OCI-M2 (cell line): ENCODE results near the gene CFAP299.
"Not testable (repeated sequence)": the region's sequence is repeated elsewhere in the genome, so short reads cannot be mapped to it uniquely, and the experiment has no call there.

Experiments
- DNase-seq: peaks from one replicate; lab custom pipeline; 2025; ENCODE audit not compliant: unreplicated experiment; lab: John Stamatoyannopoulos, UW

Gene CFAP299

DNA sequence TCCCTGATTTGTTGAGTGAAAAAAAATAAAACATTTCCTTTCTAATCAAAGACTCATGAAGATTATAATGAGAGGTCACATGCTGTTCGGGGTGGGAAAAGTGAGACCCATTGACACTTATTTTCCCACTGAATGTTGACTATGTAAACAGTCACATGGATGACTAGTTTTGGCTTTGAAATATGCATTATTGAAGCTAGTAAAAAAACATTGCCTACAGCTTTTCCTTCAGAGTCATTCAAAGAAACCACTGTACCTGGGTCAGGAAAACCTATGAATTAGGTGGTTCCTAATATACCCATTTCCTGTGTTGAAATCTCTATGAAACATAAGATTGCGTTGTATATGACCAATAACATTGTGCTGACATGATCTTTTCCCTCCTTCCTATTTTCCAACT, 251.2 kb downstream of the CFAP299 start:
- DNase-seq = no peak

DNA sequence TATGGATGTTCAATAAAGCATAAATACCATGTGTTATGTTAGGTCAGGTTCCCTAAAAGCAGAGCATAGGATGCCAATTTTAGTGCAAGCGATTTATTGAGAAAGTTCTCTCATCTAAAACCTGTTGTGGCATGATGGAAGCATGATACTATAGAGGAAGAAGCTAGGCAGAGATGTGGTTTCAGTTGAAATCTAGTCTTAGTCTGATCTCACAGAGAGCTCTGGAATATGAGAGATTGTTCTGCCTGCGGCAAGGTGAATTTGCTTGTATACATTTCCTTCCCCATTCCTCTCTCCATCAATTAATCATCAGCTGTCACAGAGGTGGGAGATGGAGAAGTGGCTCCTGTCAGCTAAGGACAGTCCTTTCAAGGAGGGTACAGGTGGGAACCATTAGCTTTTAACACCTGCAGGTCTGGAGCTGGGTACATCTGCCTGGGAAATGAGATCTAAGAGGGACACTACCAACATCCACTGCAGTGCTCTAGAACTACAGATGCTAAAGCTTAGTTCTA, 252.4 kb downstream of the CFAP299 start:
- no peak for DNase-seq

DNA sequence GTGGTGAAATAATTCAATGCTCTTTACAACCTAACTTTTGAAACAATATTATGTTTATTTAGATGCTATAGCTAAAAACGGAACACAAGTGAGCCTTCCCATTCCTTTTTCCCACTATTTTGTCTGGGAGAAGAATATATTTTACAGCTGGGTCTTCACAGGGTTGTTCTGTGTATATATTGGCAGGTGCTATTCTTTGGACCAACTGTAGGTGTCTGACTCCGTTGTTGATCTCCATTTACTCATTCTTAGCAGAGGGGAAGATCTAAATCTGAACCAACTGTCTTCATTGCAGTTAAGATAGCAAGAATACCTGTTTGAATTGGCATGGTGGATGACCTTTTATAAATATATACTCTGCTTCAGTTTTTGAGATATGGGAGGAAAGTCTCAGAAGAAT, 257.4 kb downstream of the CFAP299 start:
- DNase-seq = no peak

DNA sequence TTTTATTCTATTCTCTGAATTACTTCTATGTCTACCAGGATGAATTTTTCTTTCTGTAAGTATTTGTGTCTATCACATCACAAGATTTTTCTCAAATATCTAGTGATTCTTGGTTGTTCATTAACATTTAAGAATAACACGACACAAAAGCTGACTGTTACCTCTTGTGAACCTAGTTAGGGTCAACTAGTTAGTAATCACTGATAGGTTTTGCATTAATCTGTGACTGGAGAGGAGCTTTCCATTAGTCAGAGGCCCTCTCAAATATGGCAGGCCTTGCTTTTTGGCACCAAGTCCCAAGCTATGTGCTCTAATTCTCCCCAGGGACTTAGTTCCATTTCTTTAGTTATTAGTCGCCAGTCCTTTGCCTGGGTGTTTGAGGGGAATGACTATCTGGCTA, 259.2 kb downstream of the CFAP299 start:
- no peak for DNase-seq

DNA sequence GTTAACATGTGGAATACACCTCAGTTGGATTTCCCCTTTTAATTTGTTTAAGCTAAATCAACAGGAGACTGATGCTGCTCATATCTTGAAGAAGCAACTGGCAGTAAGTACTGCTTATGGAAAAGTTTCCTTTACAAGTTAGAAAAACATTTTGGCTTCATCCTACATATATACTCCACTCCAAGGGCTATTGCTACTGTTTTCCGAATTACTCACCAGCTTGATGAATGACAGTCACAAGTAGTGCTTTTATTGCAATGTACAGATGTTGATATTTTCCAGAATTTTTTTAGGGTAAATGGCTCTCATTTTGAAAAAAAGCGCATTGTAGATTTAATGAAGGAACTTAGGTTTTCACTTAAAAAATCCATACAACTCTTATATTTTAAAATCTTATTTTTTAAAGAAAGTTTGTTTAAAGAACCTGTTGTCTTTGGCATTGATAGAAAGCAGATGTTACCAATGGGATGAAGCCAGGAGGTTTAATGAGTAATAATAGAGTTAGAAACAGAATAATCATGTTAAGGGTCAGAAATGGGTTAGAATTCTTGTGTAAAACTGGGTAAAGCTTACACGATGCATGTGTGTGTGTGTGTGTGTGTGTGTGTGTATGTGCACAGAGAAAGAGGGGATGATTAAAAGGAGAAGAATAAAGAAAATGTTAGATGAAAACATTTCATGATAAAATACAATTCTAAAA, 272.9 kb downstream of the CFAP299 start:
- no peak for DNase-seq

DNA sequence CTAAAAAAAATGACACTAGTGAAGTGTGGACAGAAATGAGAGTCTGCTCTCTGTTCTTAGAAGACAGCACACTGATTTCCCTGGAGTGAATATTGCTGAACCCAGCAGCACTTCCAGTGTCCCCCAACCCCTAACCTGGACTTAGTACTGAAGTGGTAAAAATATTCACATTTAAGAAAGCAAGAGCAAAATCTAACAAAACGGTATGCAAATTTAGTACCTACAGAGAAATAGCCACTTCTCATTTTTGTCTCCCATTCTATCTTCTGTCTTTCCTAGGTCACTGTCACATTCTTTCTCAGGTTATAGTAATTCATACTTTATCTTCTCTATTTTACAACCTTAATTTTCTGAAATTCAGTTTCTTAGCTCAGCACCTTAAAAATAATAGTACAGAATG, 274.7 kb downstream of the CFAP299 start:
- no peak for DNase-seq

DNA sequence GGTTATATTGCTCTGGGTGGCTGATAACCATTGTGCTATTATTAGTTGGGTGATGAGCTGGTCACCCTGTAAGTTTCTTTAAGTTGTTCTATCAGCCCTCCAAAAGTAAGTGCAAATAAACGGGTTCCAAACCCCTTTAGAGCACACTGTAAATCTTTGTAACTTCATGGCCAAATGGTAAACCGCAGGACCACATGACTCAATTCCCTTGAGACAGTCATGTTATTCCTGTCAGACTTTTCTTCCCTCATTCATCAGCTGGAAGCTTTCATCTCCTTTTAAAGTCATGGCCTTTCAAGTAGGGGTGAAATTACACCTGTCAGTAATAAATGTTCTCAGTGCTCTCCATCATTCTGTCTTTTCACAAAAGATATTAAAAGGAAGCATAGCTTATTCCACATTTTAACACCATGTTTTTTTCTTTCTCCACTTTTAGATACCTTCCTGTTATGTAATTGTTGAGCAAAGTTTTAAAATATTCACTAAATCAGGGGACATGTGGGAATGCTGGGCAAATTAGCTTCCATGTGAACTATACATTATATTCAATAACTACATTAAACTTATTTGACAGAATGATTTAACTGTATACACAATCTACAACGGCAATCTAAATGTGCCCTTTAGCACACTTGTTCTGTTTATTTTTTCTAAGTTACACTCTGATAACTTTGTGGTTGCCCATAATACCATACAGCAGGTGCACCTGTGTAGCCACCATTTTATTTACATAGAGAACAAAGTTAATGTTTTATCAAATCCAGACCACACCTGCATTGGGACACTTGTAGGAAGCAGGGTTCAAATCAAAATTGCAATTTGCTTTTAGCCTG, 275.5 kb downstream of the CFAP299 start:
- no peak for DNase-seq

DNA sequence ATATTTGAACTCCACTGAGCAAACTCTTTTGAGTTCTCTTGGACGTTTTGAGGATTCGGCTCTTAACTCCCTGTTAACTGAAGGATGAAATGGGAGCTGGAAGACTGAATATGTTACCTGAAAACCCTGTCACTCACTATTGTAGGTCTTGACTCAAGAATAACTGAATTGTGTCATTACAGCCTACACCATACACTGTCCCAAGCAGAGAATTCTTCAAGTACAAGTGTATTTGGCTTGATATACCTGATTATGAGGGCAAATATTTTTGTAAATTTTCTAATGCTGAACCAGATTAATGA, 276.1 kb downstream of the CFAP299 start:
- DNase-seq = no peak

DNA sequence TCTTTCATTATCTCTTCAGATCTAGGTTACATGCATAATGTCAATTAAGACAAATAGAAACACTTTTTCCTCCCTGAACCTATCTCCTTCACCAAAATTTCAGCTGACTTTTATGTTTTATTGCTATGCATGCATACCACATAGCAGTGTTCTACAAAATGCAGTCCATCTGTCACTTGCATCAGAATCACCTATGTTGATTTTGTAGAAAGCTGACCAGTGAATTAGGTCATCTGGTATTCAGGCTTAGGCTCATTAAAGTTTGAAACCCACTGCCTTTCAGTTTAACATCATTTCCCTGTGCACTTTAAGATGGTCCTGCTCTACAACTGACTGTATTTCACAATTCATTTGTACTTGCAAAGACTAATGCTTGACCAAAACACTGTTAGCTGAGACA, 277.9 kb downstream of the CFAP299 start:
- no peak for DNase-seq

DNA sequence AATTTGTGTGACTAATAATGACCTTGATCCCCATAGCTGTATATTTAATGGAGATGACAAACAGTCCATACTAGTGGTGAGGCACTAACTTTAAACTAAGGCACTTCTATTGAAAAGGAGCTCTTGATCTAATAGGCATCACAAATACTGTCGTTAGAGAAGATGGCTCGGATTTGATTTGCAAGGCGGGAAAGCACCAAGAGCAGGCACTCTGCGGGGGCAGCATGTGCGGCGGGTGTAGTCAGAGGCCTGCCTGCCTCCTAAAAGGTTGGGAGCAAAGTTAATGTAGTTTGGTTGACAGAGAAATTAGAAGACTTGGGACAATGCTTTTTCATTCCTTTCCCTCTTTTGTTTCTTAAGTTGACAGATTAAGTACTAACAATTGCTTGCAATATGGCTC, 278.8 kb downstream of the CFAP299 start:
- no peak for DNase-seq

DNA sequence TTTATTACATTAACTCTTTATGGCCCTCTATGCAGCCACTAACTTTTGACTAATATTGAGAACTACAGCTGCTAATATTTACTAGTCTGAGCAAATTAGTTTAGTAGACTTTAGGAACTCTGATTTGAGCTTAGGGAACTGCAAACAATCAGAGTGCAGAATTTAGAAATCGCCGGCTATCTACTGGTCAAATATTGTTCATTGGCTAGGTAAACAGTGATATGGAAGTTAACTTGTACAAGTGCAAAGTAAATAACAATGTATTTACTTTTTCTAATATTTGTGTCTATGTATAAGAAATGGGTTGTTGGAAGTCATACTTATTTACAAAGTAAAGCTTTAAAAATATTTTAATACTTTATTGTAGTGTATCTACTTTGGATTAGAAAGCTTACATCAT, 279.6 kb downstream of the CFAP299 start:
- DNase-seq = no peak

DNA sequence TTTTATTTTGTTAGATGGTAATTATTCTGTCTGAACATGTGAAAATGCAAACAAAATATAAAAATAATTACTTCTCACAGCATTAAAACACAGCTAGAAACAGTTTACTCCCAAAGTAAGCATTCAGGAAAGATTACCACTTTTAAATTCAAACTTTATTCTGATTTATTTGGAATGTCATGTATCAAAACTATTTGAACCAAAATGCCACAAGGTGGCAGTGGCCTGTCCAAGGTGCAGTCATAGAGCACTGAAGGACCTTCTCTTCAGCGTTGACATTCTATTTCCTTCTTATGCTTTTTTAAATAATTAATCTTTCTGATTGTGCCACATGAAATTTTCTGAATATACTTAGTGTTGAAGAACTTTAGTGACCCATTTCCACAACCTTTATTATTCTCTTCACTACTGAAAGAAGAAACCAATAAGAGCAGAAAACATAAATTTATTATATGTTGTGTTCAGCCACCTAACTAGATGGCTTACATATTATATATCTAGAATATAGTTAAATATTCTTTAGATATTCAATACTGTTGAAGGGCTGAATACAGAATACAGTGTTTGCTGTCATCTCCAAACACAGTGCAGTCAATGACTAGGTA, 283.6 kb downstream of the CFAP299 start:
- DNase-seq = no peak

DNA sequence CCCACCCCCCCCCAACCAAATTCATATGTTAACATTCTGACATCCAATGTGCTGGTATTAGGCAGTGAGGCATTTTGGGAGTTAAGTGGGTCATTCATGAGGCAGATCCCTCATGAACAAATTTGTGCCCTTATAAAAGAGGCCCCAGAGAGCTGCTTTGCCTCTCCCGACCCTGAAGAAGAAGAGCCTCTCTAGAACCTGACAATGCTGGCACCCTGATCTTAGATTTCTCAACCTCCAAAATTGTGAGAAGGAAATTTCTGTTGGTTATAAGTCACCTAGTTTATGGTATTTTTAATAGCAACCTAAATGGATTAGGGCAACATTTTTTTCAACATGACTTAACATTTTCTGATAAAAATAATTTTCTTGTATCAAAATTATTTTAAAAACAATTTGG, 296.3 kb downstream of the CFAP299 start:
- no peak for DNase-seq

DNA sequence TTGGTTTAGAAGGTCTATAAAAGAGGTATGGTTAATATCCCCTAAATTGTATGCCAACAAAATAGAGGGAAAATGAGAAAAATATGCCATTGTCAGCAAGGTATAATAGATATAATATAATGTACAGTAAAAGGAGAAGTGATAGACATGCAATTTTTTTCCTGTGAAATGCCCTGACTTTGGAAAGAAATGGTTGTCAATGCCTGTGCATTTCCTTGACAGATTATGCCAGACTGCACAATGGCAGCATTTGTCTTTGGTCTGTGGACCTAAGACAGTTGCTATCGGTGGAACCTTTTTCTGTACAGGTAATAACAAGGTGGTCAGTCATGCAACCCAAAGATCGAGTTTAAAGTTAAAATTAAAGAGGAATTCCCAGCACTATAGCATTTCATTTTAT, 301.7 kb downstream of the CFAP299 start:
- DNase-seq = no peak

DNA sequence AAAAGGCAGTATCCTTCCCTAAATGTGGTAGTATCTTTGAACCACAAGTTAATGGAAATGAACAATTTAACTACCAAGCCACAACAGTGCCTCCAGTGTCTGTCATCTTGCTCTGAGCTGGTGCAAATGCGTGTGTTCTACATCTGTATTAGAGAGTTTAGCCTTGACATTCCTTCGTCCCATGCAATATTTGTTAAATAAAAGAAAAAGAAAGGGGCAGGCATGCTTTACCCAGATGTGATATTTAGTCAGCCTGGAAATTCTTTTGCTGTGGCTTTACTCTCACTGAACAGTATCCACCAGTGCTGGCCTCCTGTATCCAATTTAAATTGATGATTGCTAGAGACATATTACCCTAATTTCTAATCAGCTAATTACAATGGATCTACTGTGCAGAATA, 310.5 kb downstream of the CFAP299 start:
- DNase-seq = no peak

DNA sequence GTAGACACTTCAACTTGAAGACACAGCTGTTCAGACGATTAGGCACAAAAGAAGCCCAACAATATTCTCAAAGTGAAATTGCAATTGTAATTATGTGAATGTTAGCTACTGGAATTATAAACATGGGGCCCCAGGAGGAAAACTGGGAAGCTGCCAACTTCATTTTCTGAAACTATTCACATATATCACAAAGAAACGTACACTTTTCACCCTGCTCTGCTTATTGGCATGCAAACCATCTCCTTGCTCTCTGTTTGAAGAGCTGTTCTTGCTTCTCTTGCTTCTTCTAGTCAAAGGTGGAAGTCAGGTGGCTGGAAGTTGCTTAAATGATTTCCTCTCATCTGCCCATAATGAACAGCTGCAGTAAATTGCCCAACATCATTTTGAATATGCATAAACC, 320.1 kb downstream of the CFAP299 start:
- no peak for DNase-seq

DNA sequence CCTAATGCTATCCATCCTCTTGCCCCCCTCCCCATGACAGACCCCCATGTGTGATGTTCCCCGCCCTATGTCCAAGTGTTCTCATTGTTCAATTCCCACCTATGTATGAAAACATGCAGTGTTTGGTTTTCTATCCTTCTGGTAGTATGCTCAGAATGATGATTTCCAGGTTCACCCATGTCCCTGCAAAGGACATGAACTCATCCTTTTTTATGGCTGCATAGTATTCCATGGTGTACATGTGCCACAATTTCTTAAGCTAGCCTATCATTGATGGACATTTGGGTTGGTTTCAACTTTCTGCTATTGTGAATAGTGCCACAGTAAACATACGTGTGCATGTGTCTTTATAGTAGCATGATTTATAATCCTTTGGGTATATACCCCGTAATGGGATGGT, 334.6 kb downstream of the CFAP299 start:
- not testable (repeated sequence) for DNase-seq

DNA sequence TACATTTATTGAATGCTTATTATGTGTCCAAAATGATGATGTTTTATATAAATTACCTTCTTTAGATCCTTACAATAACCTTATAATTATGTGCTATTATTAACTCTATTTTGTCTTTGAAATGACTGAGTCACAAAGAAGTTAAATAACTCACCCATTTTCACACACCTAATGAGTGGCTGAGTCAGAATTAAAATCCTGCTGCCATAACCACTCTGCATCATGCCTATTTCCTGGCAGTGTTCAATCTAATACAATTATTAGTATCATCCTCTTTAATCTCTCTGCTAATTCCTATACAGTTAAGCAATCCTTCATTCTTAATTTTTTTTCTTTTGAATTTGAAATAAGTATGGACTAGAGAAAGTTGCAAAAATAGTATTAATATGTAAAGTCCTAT, 342.9 kb downstream of the CFAP299 start:
- DNase-seq = no peak

DNA sequence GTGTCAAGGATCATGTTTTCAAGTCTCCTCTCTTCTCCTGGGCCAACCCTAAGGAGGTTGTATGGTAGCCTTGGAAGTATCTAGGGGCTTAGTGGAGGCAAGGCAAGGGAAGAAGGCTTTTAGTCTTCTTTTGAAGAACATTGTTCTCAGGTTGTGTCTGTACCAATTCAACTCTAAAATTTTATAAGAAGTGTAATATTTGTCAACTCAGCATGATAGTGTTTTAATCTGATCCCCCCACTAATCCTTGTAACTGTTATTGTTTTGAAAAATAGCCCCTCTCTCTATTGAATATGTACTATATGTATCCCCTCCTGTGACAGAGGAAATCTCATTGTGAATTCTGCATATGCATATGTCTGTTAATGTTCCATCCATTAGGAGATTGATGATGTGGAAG, 345.4 kb downstream of the CFAP299 start:
- DNase-seq = no peak

DNA sequence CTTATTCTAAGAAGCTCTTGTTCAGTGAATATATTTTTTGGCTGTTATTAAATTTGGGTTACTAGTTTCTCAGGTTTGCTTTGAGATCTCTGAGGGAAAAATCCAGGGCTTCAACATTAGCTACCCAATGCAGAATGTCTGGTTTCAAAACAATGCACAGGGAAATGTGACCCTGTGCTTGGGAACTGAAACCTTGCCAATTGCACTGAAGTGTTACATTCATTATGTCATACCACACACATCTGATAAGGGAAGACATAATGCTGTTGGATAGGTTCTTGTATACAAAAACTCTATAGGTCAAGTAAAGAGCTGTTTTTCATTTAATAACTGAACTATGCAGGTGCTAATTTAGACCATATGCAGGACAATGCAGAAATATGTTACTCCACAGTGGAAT, 349.7 kb downstream of the CFAP299 start:
- DNase-seq = no peak

DNA sequence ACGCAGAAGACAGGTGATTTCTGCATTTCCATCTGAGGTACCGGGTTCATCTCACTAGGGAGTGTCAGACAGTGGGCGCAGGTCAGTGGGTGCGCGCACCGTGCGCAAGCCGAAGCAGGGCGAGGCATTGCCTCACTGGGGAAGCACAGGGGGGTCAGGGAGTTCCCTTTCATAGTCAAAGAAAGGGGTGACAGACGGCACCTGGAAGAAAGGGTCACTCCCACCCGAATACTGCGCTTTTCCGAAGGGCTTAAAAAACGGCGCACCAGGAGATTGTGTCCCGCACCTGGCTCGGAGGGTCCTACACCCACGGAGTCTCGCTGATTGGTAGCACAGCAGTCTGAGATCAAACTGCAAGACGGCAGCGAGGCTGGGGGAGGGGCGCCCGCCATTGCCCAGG, 352.2 kb downstream of the CFAP299 start:
- not testable (repeated sequence) for DNase-seq

DNA sequence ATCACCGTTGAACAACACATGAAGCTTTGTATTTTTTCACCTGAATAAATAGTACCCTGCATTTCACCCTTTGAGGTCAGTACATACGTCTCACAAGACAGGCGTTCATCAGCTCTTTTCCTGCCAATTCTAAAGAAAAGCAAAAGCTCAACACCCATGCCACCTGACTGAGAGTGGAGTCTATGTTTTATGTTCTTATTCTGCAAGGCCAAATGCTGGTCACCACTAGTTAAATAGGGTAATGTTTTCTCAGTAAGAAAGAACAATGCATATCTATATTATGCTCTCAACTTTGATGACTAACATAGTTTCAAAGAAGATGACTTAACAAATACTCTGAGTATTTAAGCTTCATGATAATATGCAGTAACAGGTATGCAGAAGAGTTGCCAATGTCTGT, 358.6 kb downstream of the CFAP299 start:
- DNase-seq = no peak
